ENCODE measurements around the gene ACACB.
"Not testable (repeated sequence)": the region's sequence is repeated elsewhere in the genome, so short reads cannot be mapped to it uniquely, and the experiment has no call there.

Gene ACACB

GRCh38 chr12:109112720-109113465 lies 3.5 kb upstream of the ACACB start:
- DNase-seq: no peak

- no peak for DNase-seq
Measured at GRCh38 chr12:109113661-109114321, 2.6 kb upstream of the ACACB start.

DNA sequence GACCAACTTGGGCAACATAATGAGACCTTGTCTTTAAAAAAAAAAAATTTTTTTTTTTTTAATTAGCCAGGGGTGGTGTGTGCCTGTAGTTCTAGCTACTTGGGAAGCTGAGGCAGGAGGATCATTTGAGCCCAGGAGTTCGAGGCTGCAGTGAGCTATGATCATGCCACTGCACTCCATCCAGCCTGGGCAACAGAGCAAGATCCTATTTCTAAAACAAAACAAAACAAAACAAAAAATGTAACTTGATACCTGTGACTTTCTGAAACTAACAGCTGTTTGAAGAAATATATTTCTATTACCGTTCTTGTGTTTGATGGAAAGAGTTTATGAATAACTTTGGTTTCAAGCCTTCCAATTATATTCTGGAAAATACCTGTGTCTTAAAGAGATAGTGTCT lies 1.7 kb upstream of the ACACB start:
- DNase-seq: no peak

DNA sequence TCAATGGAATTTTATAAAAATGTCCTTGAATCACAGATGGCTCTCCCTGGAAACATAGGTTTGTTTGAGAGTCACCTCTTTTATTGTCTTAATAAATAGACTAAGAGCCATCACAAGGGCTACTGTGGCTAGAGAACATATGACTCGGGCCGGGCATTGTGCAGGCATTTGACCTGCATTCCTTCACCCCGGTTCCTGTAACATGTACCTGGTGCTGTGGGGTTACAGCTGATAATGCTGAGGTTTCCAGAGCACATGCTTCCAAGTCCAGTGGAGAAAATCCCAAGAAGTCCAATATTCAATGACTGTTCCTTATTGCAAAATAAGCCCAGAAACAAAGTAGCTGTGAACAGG lies 1.0 kb upstream of the ACACB start:
- DNase-seq: no peak

GRCh38 chr12:109116611-109116949 lies 193 bp downstream of the ACACB start:
- DNase-seq: no peak

DNA sequence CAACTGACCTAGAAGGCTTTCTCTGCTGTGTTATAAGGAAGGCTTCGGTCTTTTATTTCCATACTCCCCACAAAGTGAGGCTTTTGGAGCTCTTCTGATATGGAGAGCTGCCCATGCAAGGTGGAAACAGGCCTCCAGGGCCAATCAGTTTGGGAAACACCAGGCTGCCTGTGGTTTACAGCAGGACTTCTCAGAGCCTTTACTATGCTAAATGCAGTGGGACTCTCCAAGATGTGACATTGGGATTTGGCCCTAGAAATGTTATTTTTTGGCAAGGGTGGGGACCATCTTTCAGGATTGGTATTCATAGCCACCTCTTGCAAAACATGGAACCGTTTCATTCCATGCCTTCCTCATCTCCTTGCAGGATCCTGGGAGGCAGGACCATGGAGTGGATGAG lies 3.7 kb downstream of the ACACB start:
- DNase-seq: no peak

DNA sequence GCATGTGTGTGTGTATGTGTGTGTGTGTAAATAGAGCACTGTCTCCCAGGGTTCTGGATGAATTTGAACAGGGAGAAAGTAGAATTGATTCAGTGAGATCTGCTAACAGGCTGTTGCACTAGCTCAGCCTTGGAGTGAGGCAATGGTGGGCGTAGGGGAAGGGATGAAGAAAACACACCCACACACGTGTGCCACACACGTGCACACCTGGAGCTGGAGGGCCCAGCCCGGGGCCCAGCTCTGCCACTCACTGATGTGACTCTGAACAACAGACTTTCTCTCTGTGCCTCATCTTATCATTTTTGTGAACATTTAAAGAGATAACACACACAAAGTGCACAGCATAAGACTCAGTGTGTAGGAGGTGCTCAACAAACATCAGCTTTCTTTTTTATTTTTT lies 4.2 kb downstream of the ACACB start:
- DNase-seq: no peak

- DNase-seq: no peak
Measured at GRCh38 chr12:109121346-109121880, 5.0 kb downstream of the ACACB start.

- no peak for DNase-seq
Measured at GRCh38 chr12:109124878-109125648, 8.7 kb downstream of the ACACB start.

GRCh38 chr12:109125791-109126190 lies 9.4 kb downstream of the ACACB start:
- DNase-seq: no peak

- no peak for DNase-seq
Measured at GRCh38 chr12:109126784-109127183, 10.4 kb downstream of the ACACB start.

DNA sequence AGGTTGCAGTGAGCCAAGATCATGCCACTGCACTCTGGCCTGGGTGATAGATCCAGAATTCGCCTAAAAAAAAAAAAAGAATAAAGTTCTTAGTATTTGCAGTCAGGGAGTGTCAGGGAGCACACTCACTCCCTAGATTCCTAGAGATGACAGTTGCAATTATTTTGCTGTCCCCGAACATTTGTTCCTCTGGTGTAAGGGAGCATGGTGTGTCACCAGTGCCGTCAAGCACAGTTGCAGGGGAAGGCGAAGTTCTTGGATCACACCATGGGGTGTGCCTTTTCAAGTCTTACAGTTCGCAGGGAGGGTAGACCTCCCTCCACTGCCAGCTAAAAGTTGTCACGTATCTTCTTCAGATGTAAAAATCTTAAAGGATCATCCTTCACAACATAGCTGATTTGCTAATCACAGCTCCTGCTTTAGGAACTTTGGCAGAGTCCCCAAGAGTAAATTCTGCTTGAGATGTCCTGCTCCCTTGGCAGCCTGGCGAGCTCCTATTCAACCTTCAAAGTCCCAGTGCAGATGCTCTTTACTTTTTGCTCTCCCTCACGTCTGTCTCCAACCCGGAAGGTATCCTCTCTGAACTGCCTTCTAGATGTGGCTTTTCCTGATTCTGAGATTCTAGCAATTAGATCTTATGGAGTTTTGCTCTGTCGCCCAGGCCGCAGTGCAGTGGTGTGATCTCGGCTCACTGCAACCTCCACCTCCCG lies 11.3 kb downstream of the ACACB start:
- no peak for DNase-seq

DNA sequence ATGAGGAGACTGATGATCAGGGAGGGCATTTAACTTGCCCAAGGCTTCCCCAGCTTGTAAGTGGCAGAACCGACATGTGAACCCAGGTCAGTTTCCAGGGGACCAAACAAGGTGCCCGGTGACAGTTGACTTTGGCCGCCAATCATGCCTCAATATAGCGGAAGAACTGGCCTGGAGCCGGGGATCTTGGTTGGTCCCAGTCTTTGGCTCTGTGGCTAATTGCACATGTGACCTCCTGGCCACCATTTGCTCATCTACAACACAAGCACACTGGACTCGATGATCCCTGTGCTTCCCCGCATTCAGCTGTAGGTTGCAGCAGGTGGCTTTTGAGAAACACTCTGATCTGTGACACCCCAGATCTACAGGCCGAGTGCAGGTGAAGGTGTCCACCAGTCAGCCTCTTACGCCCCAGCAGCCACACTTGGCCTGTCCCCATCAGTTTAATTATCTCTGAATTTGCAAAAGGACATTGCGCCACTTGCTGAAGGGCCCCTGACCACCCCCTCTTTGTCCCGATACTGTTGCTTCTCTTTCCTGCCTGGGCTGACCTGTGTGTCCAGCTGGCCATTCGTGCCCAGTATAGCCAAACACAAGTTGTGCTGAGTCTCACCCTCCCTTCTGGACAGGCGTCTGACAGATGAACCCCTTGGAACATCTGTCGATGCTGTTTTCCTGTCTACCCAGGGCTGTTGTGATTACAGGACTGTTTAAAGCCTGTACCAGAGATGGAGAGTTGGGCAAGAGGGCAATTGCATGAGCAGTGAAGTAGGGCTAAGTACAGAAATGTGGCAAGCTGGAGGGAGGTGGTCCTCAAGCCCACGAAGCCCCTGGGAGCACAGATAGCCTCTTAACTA lies 14.1 kb downstream of the ACACB start:
- DNase-seq: no peak

DNA sequence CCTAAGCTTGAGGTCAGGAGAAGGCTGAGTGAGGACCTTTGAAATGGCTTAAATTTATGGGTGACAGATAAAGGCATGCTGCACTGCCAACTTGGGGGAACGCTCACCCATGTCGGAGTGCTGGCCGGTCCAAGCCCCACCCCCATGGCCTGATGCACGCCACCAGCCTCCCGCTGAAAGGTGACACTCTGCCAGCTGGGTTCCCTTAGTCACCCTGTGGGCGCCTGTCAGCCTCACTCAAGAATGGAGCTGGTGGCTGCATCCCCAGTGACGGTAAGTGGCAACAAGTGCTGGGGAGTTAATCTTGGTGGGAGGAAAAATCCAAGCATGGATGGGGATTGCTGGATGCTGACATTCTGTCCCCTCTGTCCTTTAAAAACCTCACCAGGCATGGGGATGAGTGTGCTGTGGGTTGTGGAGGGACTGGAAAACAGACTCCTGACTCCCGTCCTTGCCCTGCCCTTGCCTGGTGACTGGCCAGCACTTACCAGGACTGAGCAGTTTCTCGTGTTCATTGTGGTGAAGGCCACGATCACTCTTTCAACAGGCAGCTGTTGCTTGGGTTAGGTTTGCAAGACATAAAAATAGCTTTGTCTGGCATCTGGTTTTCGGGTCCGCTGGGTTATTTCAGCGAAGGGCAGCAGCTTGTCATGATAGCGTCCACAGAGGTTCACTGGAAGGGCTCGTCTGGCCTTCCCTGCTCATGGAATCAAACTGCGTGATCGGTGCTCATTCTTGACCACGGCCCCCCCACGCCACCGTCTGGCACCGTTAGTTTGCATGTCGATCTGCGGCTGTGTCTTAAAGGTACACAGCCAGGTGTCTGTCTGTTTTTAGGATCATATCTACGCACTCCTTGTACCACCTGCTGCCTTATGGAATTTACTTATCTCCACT lies 15.0 kb downstream of the ACACB start:
- no peak for DNase-seq

DNA sequence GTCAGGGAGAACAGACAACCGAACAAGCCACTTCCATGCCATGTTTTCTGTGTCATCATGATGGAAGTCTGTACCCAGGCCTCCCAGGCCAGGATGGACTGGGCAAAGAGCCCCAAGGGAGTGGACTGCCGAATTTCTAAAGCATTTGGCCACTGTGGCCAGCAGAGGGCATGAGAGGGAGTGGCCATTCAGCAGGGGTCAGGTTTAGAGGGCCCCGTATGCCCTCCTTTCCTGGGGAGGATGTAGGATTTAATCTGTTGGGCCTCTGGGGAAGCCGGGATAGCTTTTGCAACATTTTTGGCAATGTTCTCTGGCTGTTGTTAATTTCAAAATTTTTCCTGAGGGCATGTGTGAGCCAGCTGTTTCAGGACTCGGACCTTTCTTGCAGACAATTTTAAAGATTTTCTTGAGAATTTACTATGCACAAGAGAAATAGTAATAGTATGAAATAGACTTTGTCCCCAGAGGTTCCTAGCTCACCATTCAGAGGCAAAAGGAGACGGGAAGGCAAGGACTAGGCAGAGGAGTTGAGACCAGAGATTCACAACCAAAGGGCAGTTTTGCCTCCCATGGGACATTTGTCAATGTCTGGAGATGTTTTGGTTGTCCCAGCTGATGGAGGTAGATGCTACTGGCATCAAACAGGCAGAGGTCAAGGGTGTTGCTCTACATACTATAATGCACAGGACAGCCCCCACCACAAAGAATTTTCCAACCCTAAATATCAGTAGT lies 18.0 kb downstream of the ACACB start:
- no peak for DNase-seq

DNA sequence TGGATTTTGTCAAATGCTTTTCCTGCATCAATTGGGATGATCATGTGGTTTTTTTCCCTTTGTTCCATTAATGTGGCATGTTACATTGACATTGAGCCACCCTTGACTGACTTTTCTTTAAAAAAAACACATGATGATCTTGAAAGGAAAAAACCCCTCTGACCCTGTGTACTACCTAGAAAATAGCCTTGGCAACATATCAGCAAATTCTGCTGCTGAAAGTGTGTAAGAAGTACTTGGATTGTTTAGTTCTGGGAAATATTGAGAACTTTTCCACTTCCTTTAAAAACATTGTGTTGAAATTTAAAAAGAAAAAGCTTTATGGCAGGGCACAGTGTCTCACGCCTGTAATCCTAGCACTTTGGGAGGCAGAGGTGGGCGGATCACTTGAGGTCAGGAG lies 20.7 kb downstream of the ACACB start:
- DNase-seq: no peak

DNA sequence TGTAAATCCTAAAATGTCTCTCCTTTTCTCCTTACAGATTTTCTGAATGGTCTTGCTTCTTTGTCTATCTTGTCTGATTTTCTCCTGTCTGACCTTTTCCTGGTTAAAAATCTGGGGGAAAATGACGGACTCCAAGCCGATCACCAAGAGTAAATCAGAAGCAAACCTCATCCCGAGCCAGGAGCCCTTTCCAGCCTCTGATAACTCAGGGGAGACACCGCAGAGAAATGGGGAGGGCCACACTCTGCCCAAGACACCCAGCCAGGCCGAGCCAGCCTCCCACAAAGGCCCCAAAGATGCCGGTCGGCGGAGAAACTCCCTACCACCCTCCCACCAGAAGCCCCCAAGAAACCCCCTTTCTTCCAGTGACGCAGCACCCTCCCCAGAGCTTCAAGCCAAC lies 23.0 kb downstream of the ACACB start:
- no peak for DNase-seq

DNA sequence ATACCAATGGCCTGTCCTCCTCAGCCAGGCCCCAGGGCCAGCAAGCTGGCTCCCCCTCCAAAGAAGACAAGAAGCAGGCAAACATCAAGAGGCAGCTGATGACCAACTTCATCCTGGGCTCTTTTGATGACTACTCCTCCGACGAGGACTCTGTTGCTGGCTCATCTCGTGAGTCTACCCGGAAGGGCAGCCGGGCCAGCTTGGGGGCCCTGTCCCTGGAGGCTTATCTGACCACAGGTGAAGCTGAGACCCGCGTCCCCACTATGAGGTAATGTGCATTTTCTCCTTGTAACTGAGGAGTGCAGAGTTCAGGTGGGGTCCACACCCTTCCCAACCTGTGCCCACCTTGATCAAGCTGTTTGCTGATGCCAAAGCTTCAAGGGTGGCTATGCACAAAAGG lies 23.4 kb downstream of the ACACB start:
- no peak for DNase-seq

- no peak for DNase-seq
Measured at GRCh38 chr12:109140560-109140959, 24.2 kb downstream of the ACACB start.

DNA sequence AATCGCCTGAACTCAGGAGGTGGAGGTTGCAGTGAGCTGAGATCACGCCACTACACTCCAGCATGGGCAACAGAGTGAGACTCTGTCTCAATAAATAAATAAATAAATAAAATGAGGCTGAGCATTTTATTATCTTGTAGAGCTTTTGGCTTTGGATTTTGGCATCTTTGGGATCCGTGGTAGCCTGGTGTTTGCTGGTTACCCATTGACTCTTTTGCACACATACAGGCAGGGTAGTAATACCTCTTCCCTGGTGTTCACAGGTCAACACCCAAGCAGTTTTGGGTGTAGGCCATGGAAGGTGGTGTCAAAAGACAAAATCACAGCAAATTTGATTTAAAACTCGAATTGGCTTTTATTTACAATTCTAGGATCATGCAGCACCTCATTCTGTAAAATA lies 27.8 kb downstream of the ACACB start:
- no peak for DNase-seq

- not testable (repeated sequence) for DNase-seq
Measured at GRCh38 chr12:109147126-109147525, 30.7 kb downstream of the ACACB start.
